IMR-90 (cell line): ENCODE results near the gene OR10A5.

ENCODE experiments used
- BHLHE40 ChIP-seq: fragments of 150-350 bp; IDR thresholded peaks from 2 replicates; pipeline ENCODE4 v1.6.1; 2016; ENCODE audit warnings: mild to moderate bottlenecking, low read depth, low read length
- CEBPB ChIP-seq: IDR thresholded peaks from 2 replicates; pipeline ENCODE4 v1.6.1; 2012; ENCODE audit warnings: low read depth, low read length, improper control_type of control experiment
- CHD1 ChIP-seq: IDR thresholded peaks from 2 replicates; pipeline ENCODE4 v1.6.1; 2012; ENCODE audit warnings: low read depth, low read length, improper control_type of control experiment
- FOS ChIP-seq: fragments of 150-350 bp; IDR thresholded peaks from 2 replicates; pipeline ENCODE4 v1.6.1; 2016; ENCODE audit warnings: low read depth, low read length
- MAFK ChIP-seq: IDR thresholded peaks from 2 replicates; pipeline ENCODE4 v1.6.1; 2012; ENCODE audit warnings: low read depth, low read length, improper control_type of control experiment
- MAZ ChIP-seq: IDR thresholded peaks from 2 replicates; pipeline ENCODE4 v1.6.1; 2012; ENCODE audit warnings: low read depth, mild to moderate bottlenecking, low read length, improper control_type of control experiment, moderate library complexity, borderline replicate concordance
- MXI1 ChIP-seq: IDR thresholded peaks from 2 replicates; pipeline ENCODE4 v1.6.1; 2012; ENCODE audit warnings: low read depth, mild to moderate bottlenecking, low read length, moderate library complexity, borderline replicate concordance
- POLR2A ChIP-seq: IDR thresholded peaks from 2 replicates; pipeline ENCODE4 v1.6.1; 2012; ENCODE audit warnings: mild to moderate bottlenecking, low read depth, low read length
- RAD21 ChIP-seq: IDR thresholded peaks from 2 replicates; pipeline ENCODE4 v1.6.1; 2012; ENCODE audit warnings: low read length, improper control_type of control experiment
- RCOR1 ChIP-seq: IDR thresholded peaks from 2 replicates; pipeline ENCODE4 v1.6.1; 2012; ENCODE audit warnings: mild to moderate bottlenecking, low read length, improper control_type of control experiment; ENCODE audit not compliant: insufficient replicate concordance
- RFX5 ChIP-seq: IDR thresholded peaks from 2 replicates; pipeline ENCODE4 v1.8.0; 2012; ENCODE audit warnings: low read depth, mild to moderate bottlenecking, low read length, moderate library complexity
- SMC3 ChIP-seq: fragments of 150-350 bp; IDR thresholded peaks from 2 replicates; pipeline ENCODE4 v1.6.1; 2016; ENCODE audit warnings: low read depth, mild to moderate bottlenecking, antibody characterized with exemption, low read length, moderate library complexity
- TF ChIP-seq, protein P1 (sequence below): conservative IDR thresholded peaks from 2 replicates; pipeline ENCODE4 v1.5.1; 2012; ENCODE audit warnings: mild to moderate bottlenecking, low read depth, low read length, improper control_type of control experiment

DNA sequence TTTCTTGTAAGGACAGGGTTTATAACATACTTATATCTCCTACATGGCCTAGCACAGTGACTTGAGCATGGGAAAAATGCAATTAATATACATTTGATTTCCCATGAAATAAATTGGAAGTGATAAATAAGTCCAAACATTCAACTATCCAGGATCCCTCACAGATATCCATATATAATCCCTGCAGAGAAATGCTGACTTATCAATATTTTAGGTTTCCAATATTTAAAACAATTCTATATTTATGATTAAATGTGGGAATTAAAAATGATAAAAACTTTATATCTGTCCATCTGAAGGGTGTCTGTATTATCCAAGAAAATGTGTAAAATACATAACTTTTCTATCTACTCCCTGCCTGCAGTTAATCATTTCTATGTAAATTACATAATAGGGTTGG is 37.3 kb downstream of the OR10A5 start:
- TF ChIP-seq POLR2A (no peak), RAD21 (no peak), RFX5 (no peak), CEBPB (no peak), RCOR1 (no peak), FOS (no peak), MXI1 (no peak), CHD1 (no peak), SMC3 (no peak), MAZ (no peak), BHLHE40 (no peak), MAFK (peak; percentile 90)
- TF ChIP-seq, protein P1, sequence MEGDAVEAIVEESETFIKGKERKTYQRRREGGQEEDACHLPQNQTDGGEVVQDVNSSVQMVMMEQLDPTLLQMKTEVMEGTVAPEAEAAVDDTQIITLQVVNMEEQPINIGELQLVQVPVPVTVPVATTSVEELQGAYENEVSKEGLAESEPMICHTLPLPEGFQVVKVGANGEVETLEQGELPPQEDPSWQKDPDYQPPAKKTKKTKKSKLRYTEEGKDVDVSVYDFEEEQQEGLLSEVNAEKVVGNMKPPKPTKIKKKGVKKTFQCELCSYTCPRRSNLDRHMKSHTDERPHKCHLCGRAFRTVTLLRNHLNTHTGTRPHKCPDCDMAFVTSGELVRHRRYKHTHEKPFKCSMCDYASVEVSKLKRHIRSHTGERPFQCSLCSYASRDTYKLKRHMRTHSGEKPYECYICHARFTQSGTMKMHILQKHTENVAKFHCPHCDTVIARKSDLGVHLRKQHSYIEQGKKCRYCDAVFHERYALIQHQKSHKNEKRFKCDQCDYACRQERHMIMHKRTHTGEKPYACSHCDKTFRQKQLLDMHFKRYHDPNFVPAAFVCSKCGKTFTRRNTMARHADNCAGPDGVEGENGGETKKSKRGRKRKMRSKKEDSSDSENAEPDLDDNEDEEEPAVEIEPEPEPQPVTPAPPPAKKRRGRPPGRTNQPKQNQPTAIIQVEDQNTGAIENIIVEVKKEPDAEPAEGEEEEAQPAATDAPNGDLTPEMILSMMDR: no peak
